Osteocyte (in vitro differentiated cells): Measurements from ENCODE around the gene NHERF1. TPM values are rescaled to one million over a fixed set of nuclear protein-coding genes. Genes with fewer than 3 reads are reported as not detected.

Experiments
- DNase-seq: peaks from one replicate; pipeline ENCODE4 v3.0.0; 2021; ENCODE audit warnings: mixed read lengths; ENCODE audit not compliant: unreplicated experiment; ENCODE audit errors: extremely low spot score
- H3K27ac Mint-ChIP-seq: one replicate; pipeline ENCODE4 v1.8.0; 2021; ENCODE audit warnings: mild to moderate bottlenecking, mixed read lengths; ENCODE audit not compliant: unreplicated experiment
- H3K27me3 Mint-ChIP-seq: one replicate; pipeline ENCODE4 v1.8.0; 2021; ENCODE audit warnings: mixed read lengths; ENCODE audit not compliant: unreplicated experiment
- H3K36me3 Mint-ChIP-seq: one replicate; pipeline ENCODE4 v1.8.0; 2021; ENCODE audit warnings: mixed read lengths; ENCODE audit not compliant: unreplicated experiment
- H3K4me1 Mint-ChIP-seq: one replicate; pipeline ENCODE4 v1.8.0; 2021; ENCODE audit warnings: mixed read lengths; ENCODE audit not compliant: unreplicated experiment
- H3K4me3 Mint-ChIP-seq: one replicate; pipeline ENCODE4 v1.8.0; 2021; ENCODE audit warnings: mild to moderate bottlenecking, moderate library complexity, mixed read lengths; ENCODE audit not compliant: unreplicated experiment
- H3K9me3 Mint-ChIP-seq: one replicate; pipeline ENCODE4 v1.8.0; 2021; ENCODE audit warnings: mixed read lengths; ENCODE audit not compliant: unreplicated experiment
- total RNA-seq: library from RNA; stranded (reverse); gene quantifications from 2 replicates; pipeline ENCODE4 v1.2.1, GENCODE V29; 2021
- TF ChIP-seq, protein P1 (sequence below): fragments of 200-600 bp; sonication (generic); IDR thresholded peaks from 2 replicates; pipeline ENCODE4 v1.5.0; 2021; ENCODE audit warnings: antibody characterized with exemption, mild to moderate bottlenecking, moderate library complexity

The NHERF1 gene
- total RNA-seq, 1 donor from 2014 or later: 117 TPM

DNA sequence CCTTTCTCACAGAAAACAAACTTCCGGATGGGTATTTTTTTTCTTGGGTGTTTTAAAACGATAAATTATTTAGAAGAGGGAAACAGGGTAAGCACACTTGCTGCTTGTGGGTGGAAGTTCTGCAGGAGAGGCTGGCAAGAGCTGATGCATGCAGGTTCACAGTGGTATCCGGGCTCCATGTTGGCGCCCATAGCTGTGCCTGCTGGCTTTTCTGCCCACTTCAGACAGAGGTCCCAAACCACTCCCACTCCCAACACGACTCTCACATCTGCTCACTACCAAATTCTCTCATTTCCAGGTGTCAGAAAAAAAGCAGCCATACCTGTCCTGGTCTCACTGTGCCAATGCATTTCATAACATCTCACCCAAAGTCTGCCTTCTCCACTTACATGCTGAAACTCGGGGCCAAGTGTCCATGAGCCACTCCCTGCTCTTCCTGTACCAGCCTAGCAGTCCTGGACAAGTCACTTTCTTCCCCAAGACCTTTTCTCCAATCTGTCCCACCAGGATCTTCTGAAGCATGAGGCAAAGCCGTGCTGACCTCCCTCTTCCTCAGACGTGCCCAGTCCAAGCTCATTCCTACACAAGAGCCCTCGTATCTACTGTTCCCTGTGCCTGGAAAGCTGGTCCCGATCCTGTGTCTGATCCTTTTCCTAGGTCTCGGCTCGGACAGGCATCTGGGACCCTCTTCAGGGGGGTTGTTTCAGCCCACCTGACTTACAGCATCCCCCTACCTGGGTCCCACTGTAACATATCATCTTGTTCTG, 37.2 kb upstream of the NHERF1 start:
- Mint-ChIP-seq H3K27ac (no peak overlapping the region), H3K4me3 (no peak overlapping the region), H3K36me3 (no peaks in the 10 kb centered on the region), H3K4me1 (no peaks in the 10 kb centered on the region), H3K9me3 (no peaks in the 10 kb centered on the region), H3K27me3 (peaks cover 34% of the 10 kb centered on the region)
- no peak for DNase-seq
- TF ChIP-seq, protein P1, sequence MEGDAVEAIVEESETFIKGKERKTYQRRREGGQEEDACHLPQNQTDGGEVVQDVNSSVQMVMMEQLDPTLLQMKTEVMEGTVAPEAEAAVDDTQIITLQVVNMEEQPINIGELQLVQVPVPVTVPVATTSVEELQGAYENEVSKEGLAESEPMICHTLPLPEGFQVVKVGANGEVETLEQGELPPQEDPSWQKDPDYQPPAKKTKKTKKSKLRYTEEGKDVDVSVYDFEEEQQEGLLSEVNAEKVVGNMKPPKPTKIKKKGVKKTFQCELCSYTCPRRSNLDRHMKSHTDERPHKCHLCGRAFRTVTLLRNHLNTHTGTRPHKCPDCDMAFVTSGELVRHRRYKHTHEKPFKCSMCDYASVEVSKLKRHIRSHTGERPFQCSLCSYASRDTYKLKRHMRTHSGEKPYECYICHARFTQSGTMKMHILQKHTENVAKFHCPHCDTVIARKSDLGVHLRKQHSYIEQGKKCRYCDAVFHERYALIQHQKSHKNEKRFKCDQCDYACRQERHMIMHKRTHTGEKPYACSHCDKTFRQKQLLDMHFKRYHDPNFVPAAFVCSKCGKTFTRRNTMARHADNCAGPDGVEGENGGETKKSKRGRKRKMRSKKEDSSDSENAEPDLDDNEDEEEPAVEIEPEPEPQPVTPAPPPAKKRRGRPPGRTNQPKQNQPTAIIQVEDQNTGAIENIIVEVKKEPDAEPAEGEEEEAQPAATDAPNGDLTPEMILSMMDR: no peak

DNA sequence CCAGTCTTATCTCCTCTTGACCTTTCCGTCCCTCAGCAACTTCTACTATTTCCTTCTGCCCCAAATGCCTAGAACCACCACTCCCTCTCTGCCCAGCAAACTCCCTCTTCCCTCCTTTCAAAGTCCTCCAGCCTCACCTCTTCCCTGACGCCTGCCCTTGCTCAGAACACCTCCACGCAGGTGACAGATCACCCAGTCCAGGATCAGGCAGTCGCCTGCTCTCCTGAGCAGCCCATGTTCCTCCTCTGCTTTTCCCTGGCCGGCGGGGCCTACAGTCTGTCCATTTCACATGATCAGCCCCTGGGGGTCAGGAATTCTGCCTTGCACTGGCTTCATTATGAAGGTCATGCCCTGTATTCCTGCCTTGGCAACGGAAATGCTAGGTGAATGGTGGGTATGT, 36.1 kb upstream of the NHERF1 start:
- DNase-seq: no peak
- no peaks in the 10 kb centered on the region for H3K9me3 Mint-ChIP-seq
- no peaks in the 10 kb centered on the region for H3K4me1 Mint-ChIP-seq
- no peak overlapping the region for H3K27ac Mint-ChIP-seq
- no peaks in the 10 kb centered on the region for H3K36me3 Mint-ChIP-seq
- H3K27me3 Mint-ChIP-seq: peaks cover 28% of the 10 kb centered on the region
- TF ChIP-seq, protein P1: no peak
- H3K4me3 Mint-ChIP-seq: no peak overlapping the region

DNA sequence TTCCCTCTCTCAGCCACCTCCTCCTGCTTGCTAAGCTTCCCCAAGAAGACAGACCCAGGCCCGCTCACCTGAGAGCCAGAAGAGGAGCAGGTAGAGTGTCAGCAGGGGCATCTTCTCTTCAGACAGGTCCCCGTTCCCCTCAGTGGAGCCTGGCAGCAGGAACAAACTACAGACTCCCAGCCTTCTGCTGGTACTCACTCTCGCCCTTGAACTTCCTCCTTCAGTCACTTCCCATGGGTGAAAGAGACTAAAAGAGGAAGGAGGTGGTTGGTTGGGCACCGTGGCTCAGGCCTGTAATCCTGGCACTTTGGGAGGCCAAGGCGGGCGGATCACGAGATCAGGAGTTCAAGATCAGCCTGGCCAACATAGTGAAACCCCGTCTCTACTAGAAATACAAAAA, 35.7 kb upstream of the NHERF1 start, which contains the start of gene CD300LF:
CD300LF (minus strand) TSS at position 168 of the 400 bp plus-strand sequence; CDS start at position 111, 57 bp downstream.
- no peak for DNase-seq
- H3K27me3 Mint-ChIP-seq: peaks cover 28% of the 10 kb centered on the region
- no peak within 1 kb of the TSS for H3K27ac Mint-ChIP-seq

DNA sequence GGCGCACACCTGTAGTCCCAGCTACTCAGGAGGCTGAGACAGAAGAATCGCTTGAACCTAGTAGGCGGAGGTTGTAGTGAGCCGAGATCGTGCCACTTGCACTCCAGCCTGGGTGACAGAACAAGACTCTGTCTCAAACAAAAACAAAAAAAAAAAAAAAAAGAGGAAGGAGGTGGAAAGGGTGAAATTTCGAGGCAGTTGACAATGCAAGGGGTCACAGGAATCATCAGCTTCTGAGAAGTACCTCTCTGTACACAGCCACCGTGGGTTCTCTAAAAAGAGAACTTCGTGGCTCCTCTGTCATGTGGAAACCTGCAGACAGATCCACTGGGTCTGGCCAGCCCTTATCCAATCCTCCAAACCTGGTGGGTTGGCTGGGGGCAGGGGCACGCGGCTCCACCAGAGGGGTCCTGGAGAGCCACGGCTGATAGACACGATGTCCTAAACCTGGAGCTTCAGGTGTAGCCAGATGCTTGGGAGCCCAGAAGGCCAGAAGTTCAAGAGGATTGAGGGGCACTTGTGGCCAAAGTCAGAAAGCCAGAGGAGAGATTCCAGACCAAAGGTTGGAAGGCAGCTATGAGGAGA, 35.2 kb upstream of the NHERF1 start:
- Mint-ChIP-seq H3K4me3 (no peak overlapping the region), H3K36me3 (no peaks in the 10 kb centered on the region), H3K4me1 (no peaks in the 10 kb centered on the region), H3K27ac (no peak overlapping the region), H3K9me3 (no peaks in the 10 kb centered on the region), H3K27me3 (peaks cover 28% of the 10 kb centered on the region)
- no peak for DNase-seq
- TF ChIP-seq, protein P1: no peak

More for the DNA sequence above, 35.7 kb upstream of the NHERF1 start, which contains the start of gene CD300LF:
- Mint-ChIP-seq H3K36me3 (no peaks in the 10 kb centered on the region), H3K9me3 (no peaks in the 10 kb centered on the region), H3K4me3 (no peak within 1 kb of the TSS), H3K4me1 (no peaks in the 10 kb centered on the region)
- TF ChIP-seq, protein P1: no peak

DNA sequence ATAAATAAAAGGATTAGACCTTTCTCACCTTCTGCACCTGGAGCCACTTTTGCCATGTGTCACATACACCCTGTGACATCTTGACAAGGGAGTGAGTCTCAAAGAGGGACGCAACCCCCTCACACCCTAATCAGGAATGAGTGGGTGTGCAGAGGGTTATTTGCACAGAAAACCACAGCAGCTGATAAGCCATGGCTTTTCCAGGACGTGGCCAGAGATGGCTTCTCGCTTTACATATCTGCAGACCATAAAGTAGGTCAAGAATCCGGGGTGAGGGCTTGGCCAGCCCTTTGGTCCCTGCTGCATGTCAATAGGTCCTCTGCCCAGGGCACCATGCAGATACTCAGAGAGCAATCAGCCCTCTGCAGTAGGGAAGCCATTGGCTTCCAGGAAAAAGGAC, 33.3 kb upstream of the NHERF1 start:
- Mint-ChIP-seq H3K4me3 (no peak overlapping the region), H3K36me3 (no peaks in the 10 kb centered on the region), H3K27me3 (peaks cover 33% of the 10 kb centered on the region), H3K27ac (no peak overlapping the region), H3K4me1 (no peaks in the 10 kb centered on the region), H3K9me3 (no peaks in the 10 kb centered on the region)
- no peak for DNase-seq
- TF ChIP-seq, protein P1: no peak
